H9 (cell line): Measurements from ENCODE around the gene DNAJB9. TPM values are rescaled to one million over a fixed set of nuclear protein-coding genes. Genes with fewer than 3 reads are reported as not detected.

ENCODE experiments used
- DNase-seq: peaks from one replicate; pipeline ENCODE4 v3.0.0-alpha.2; 2017
- H2AFZ ChIP-seq: one replicate; pipeline ENCODE4 v1.6.1; 2013; ENCODE audit warnings: mild to moderate bottlenecking, low read length, control low read depth, moderate library complexity
- H2AK5ac ChIP-seq: 2 replicates; pipeline ENCODE4 v1.6.1; 2013; ENCODE audit warnings: low read length, control low read depth, mixed read lengths; ENCODE audit not compliant: insufficient read length
- H2BK120ac ChIP-seq: one replicate; pipeline ENCODE4 v1.6.1; 2013; ENCODE audit warnings: low read depth, mild to moderate bottlenecking, low read length, control low read depth, inconsistent platforms; ENCODE audit not compliant: poor library complexity, severe bottlenecking
- H2BK12ac ChIP-seq: 2 replicates; pipeline ENCODE4 v1.6.1; 2013; ENCODE audit warnings: low read length, control low read depth, mixed read lengths, low read depth; ENCODE audit not compliant: insufficient read length
- H2BK15ac ChIP-seq: 2 replicates; pipeline ENCODE4 v1.6.1; 2013; ENCODE audit warnings: low read depth, low read length, control low read depth
- H2BK20ac ChIP-seq: one replicate; pipeline ENCODE4 v1.6.1; 2013; ENCODE audit warnings: low read depth, mild to moderate bottlenecking, low read length, control low read depth, inconsistent platforms; ENCODE audit not compliant: poor library complexity, severe bottlenecking
- H2BK5ac ChIP-seq: 2 replicates; pipeline ENCODE4 v1.6.1; 2013; ENCODE audit warnings: low read length, control low read depth, mixed read lengths; ENCODE audit not compliant: insufficient read length
- H3K14ac ChIP-seq: 2 replicates; pipeline ENCODE4 v1.6.1; 2013; ENCODE audit warnings: low read length, control low read depth; ENCODE audit not compliant: insufficient read depth
- H3K18ac ChIP-seq: 2 replicates; pipeline ENCODE4 v1.6.1; 2013; ENCODE audit warnings: low read depth, mild to moderate bottlenecking, mixed read lengths, low read length, control low read depth; ENCODE audit not compliant: insufficient read length
- H3K23ac ChIP-seq: 2 replicates; pipeline ENCODE4 v1.6.1; 2013; ENCODE audit warnings: low read length, control low read depth, mixed read lengths, low read depth; ENCODE audit not compliant: insufficient read length
- H3K23me2 ChIP-seq: 2 replicates; pipeline ENCODE4 v1.6.1; 2013; ENCODE audit warnings: low read depth, mild to moderate bottlenecking, mixed read lengths, low read length, control low read depth; ENCODE audit not compliant: insufficient read length, poor library complexity, severe bottlenecking
- H3K27ac ChIP-seq: 2 replicates; pipeline ENCODE4 v1.5.1; 2013; ENCODE audit warnings: low read length, control low read depth, mixed read lengths, low read depth; ENCODE audit not compliant: insufficient read length
- H3K27me3 ChIP-seq: 2 replicates; pipeline ENCODE4 v1.6.1; 2013; ENCODE audit warnings: low read length, control low read depth, inconsistent platforms; ENCODE audit not compliant: insufficient read depth
- H3K4ac ChIP-seq: 2 replicates; pipeline ENCODE4 v1.6.1; 2013; ENCODE audit warnings: low read depth, mild to moderate bottlenecking, control low read depth, inconsistent platforms, low read length, moderate library complexity
- H3K4me1 ChIP-seq: 2 replicates; pipeline ENCODE4 v1.6.1; 2013; ENCODE audit warnings: low read length, control low read depth, inconsistent platforms; ENCODE audit not compliant: insufficient read depth
- H3K4me2 ChIP-seq: 2 replicates; pipeline ENCODE4 v1.6.1; 2013; ENCODE audit warnings: low read length, control low read depth, mixed read lengths; ENCODE audit not compliant: insufficient read length, insufficient read depth
- H3K56ac ChIP-seq: 2 replicates; pipeline ENCODE4 v1.6.1; 2013; ENCODE audit warnings: low read depth, mild to moderate bottlenecking, mixed read lengths, low read length, control low read depth; ENCODE audit not compliant: insufficient read length
- H3K79me1 ChIP-seq: 2 replicates; pipeline ENCODE4 v1.6.1; 2013; ENCODE audit warnings: low read depth, mild to moderate bottlenecking, moderate library complexity, low read length, control low read depth, inconsistent platforms; ENCODE audit not compliant: insufficient read depth, poor library complexity, severe bottlenecking
- H3K79me2 ChIP-seq: 2 replicates; pipeline ENCODE4 v1.6.1; 2013; ENCODE audit warnings: low read length, control low read depth, inconsistent platforms; ENCODE audit not compliant: insufficient read depth
- H3K9ac ChIP-seq: 2 replicates; pipeline ENCODE4 v1.6.1; 2013; ENCODE audit warnings: low read length, control low read depth, mixed read lengths; ENCODE audit not compliant: insufficient read length; ENCODE audit errors: extremely low read depth
- H3K9me3 ChIP-seq: one replicate; pipeline ENCODE4 v1.6.1; 2013; ENCODE audit warnings: low read depth, low read length, inconsistent platforms; ENCODE audit not compliant: control insufficient read depth
- H3T11ph ChIP-seq: one replicate; pipeline ENCODE4 v1.6.1; 2013; ENCODE audit warnings: mild to moderate bottlenecking, low read length, control low read depth, inconsistent platforms
- H4K20me1 ChIP-seq: one replicate; pipeline ENCODE4 v1.6.1; 2013; ENCODE audit not compliant: control insufficient read depth, insufficient read length, insufficient read depth
- H4K5ac ChIP-seq: 2 replicates; pipeline ENCODE4 v1.6.1; 2013; ENCODE audit warnings: low read depth, mild to moderate bottlenecking, mixed read lengths, low read length, control low read depth; ENCODE audit not compliant: insufficient read length
- H4K8ac ChIP-seq: replicated peaks from 2 replicates; pipeline ENCODE4 v1.6.1; 2013; ENCODE audit warnings: low read length, control low read depth, mixed read lengths, low read depth; ENCODE audit not compliant: insufficient read length
- H4K91ac ChIP-seq: 2 replicates; pipeline ENCODE4 v1.6.1; 2013; ENCODE audit warnings: low read depth, mild to moderate bottlenecking, moderate library complexity, mixed read lengths, low read length, control low read depth; ENCODE audit not compliant: insufficient read length
- H3K27ac Mint-ChIP-seq, 3 experiments: 2 replicates in 2 of 3; 3 replicates in 1 of 3; pipeline ENCODE4 v1.8.0; 2020 to 2021; ENCODE audit warnings: mixed read lengths in 3 of 3, mild to moderate bottlenecking in 1 of 3, moderate library complexity in 1 of 3
- H3K27me3 Mint-ChIP-seq: 2 replicates; pipeline ENCODE4 v1.8.0; 2021; ENCODE audit warnings: low read depth, mild to moderate bottlenecking, moderate library complexity, mixed read lengths
- H3K36me3 Mint-ChIP-seq, 3 experiments: 2 replicates in 2 of 3; 3 replicates in 1 of 3; pipeline ENCODE4 v1.8.0; 2020 to 2021; ENCODE audit warnings: low read depth in 3 of 3, mixed read lengths in 3 of 3; ENCODE audit not compliant: insufficient read depth in 1 of 3
- H3K4me1 Mint-ChIP-seq, 2 experiments: 2 replicates each; pipeline ENCODE4 v1.8.0; 2020; ENCODE audit warnings: mixed read lengths in 2 of 2
- H3K4me3 Mint-ChIP-seq, 2 experiments: 2 replicates in 1 of 2; 3 replicates in 1 of 2; pipeline ENCODE4 v1.8.0; 2020 to 2021; ENCODE audit warnings: mild to moderate bottlenecking in 2 of 2, mixed read lengths in 2 of 2, moderate library complexity in 1 of 2
- H3K9me3 Mint-ChIP-seq, 2 experiments: 2 replicates in 1 of 2; 3 replicates in 1 of 2; pipeline ENCODE4 v1.8.0; 2020; ENCODE audit warnings: mild to moderate bottlenecking in 2 of 2, mixed read lengths in 2 of 2, moderate library complexity in 1 of 2
- WGBS: extraction: QIAGEN DNeasy Blood & Tissue Kit; methylation state at CpG from one replicate; pipeline ENCODE4 v1.1.7; 2013; ENCODE audit warnings: missing lambda C conversion rate, low lambda C conversion rate, mixed read lengths; ENCODE audit not compliant: insufficient read length; ENCODE audit errors: extremely low coverage; 5-methylcytosine and 5-hydroxymethylcytosine counted together
- total RNA-seq: library from RNA; stranded (reverse); gene quantifications from 2 replicates; pipeline ENCODE4 v1.2.1, GENCODE V29; 2021
- TF ChIP-seq, protein P1 (sequence below): fragments of 200-600 bp; sonication (generic); conservative IDR thresholded peaks from 3 replicates; pipeline ENCODE4 v1.8.0; 2021; ENCODE audit warnings: antibody characterized with exemption, mild to moderate bottlenecking

Gene DNAJB9
- total RNA-seq, 1 experiment from 2014 or later, result 11.3 TPM

DNA sequence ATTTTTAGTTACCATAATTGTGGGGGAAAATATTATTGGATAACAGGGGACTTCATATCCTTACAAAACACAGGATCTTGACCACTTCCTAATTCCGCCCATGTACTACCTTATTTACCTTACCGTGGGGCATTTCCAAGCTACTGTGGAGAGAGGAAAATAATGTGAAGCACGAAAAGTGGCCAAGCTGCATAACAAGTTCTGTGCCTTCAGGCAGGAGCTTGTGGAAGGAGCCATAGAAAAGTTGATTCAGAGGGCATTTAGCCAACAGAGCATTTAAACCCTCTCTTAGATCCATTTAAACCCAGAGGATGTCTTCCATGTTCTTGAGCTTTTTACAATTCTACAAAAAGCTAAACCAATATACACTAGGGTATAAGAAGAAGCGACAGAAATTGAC is 41.6 kb downstream of the DNAJB9 start:
- Mint-ChIP-seq H3K36me3 (no peaks in the 10 kb centered on the region), H3K27ac (no peak overlapping the region), H3K4me1 (peaks cover 16 to 19% of the 10 kb centered on the region in 2 experiments), H3K4me3 (no peak overlapping the region), H3K27me3 (no peaks in the 10 kb centered on the region), H3K9me3 (no peaks in the 10 kb centered on the region; a peak in 1 of 5 replicates)
- Histone ChIP-seq H3K18ac (no peak overlapping the region), H3K23me2 (no peaks in the 10 kb centered on the region), H2BK120ac (no peak overlapping the region), H2BK20ac (no peak overlapping the region), H3K27ac (no peak overlapping the region), H3K4me1 (0 out of 2 replicates have a peak, but pooled peaks cover 5% of the 10 kb centered on the region), H4K5ac (no peak overlapping the region), H3K79me2 (no peaks in the 10 kb centered on the region), H4K8ac (no peak overlapping the region), H4K20me1 (no peaks in the 10 kb centered on the region), H2AK5ac (no peak overlapping the region), H3K9ac (no peak overlapping the region), H3K9me3 (no peaks in the 10 kb centered on the region), H3K27me3 (no peaks in the 10 kb centered on the region), H3K14ac (no peak overlapping the region), H3K56ac (no peak overlapping the region), H3K79me1 (no peaks in the 10 kb centered on the region), H2BK12ac (no peak overlapping the region), H3K4me2 (no peak overlapping the region), H3K23ac (no peak overlapping the region), H2AFZ (no peak overlapping the region), H3T11ph (no peak overlapping the region), H2BK15ac (no peak overlapping the region), H2BK5ac (no peak overlapping the region), H3K4ac (no peak overlapping the region), H4K91ac (no peak overlapping the region)
- TF ChIP-seq, protein P1, sequence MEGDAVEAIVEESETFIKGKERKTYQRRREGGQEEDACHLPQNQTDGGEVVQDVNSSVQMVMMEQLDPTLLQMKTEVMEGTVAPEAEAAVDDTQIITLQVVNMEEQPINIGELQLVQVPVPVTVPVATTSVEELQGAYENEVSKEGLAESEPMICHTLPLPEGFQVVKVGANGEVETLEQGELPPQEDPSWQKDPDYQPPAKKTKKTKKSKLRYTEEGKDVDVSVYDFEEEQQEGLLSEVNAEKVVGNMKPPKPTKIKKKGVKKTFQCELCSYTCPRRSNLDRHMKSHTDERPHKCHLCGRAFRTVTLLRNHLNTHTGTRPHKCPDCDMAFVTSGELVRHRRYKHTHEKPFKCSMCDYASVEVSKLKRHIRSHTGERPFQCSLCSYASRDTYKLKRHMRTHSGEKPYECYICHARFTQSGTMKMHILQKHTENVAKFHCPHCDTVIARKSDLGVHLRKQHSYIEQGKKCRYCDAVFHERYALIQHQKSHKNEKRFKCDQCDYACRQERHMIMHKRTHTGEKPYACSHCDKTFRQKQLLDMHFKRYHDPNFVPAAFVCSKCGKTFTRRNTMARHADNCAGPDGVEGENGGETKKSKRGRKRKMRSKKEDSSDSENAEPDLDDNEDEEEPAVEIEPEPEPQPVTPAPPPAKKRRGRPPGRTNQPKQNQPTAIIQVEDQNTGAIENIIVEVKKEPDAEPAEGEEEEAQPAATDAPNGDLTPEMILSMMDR, result no peak
- no peak for DNase-seq
- WGBS, result no CpG with 5 or more reads among the region's 4 CpGs
